Testis (tissue), 2 donors: ENCODE data around the gene ACTR1B.

Source experiments
- POLR2A ChIP-seq: fragments of 450-650 bp; IDR thresholded peaks from one replicate; pipeline ENCODE4 v1.6.1; 2017; ENCODE audit warnings: antibody characterized with exemption, mild to moderate bottlenecking, moderate library complexity
- TF ChIP-seq, protein P1 (sequence below), 3 experiments: fragments of 450-650 bp in 2 of 3; fragments of 200-600 bp in 1 of 3; sonication (generic) in 1 of 3; IDR thresholded peaks; one replicate each; pipeline ENCODE4 v1.5.1; 2016 to 2019; ENCODE audit warnings: antibody characterized with exemption in 3 of 3, mild to moderate bottlenecking in 2 of 3, moderate library complexity in 1 of 3

GRCh38 chr2:97688062-97688827, 24.4 kb upstream of the ACTR1B start:
- TF ChIP-seq, protein P1, sequence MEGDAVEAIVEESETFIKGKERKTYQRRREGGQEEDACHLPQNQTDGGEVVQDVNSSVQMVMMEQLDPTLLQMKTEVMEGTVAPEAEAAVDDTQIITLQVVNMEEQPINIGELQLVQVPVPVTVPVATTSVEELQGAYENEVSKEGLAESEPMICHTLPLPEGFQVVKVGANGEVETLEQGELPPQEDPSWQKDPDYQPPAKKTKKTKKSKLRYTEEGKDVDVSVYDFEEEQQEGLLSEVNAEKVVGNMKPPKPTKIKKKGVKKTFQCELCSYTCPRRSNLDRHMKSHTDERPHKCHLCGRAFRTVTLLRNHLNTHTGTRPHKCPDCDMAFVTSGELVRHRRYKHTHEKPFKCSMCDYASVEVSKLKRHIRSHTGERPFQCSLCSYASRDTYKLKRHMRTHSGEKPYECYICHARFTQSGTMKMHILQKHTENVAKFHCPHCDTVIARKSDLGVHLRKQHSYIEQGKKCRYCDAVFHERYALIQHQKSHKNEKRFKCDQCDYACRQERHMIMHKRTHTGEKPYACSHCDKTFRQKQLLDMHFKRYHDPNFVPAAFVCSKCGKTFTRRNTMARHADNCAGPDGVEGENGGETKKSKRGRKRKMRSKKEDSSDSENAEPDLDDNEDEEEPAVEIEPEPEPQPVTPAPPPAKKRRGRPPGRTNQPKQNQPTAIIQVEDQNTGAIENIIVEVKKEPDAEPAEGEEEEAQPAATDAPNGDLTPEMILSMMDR (IDR thresholded peaks at IDR 0.05), result no peak
- TF ChIP-seq POLR2A, result no peak
